GM18511 (cell line): Measurements from ENCODE around the gene SERPINF2.
"Not testable (repeated sequence)": the region's sequence is repeated elsewhere in the genome, so short reads cannot be mapped to it uniquely, and the experiment has no call there.

Experiments
- ATAC-seq: cut with Tn5 transposase; IDR thresholded peaks from one replicate; pipeline ENCODE4 v1.9.1; 2021; ENCODE audit warnings: mild to moderate bottlenecking, moderate library complexity; ENCODE audit not compliant: unreplicated experiment

Gene SERPINF2

DNA sequence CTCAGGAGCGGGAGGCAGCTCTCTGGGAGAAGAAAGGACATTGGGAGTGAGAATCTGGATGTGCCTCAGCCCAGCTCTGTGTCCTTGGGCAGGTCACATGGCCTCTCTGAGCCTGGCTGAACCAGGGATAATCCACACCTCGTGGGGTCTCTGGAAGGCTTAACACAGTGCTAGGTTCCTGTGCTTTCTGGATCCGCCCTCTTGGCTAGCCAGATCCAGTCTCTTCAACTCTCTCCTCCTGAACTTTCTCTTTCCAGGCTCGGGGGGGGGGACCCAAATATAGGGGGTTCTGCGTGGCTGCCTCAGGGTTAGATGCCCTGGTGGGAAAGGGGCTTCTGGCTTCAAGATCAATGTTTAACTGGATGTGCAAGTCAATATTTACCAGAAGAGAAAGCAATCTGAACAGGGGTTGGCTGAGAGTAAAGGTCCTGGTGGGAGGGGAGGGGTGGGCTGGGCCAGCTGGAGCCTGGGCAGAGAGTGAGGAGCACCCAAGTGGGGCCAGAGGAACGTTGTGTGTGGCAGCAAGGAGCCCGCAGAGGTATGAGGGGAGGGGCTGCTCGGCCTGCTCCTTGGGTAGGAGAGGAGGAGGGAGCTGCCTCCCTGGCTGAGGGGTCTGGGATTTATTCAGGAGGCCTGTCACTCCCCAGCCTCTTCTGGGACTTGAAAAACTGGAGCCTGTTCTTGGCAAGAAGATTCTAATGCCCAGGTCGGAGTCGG lies at the start of gene SERPINF2:
Gene SERPINF2 (plus strand): TSS at position 501 of the 717 bp plus-strand sequence. CDS start 2,125 bp downstream, outside the sequence.
- ATAC-seq: no peak

DNA sequence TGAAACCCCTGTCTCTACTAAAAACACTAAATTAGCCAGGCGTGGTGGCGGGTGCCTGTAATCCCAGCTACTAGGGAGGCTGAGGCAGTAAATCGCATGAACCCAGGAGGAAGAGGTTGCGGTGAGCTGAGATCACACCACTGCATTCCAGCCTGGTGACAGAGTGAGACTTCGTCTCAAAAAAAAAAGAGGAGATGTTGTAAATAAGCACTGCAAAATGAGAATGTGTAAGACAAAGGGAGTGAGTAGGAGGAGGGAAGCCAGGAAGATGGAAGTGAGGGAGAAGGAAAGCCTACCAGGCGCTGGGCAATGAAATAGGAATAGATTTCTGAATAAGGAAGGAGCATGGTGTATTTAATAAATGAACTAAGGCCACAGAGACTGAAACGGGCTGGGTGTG lies 49.3 kb upstream of the SERPINF2 start:
- ATAC-seq: no peak

- no peak for ATAC-seq
Observed at GRCh38 chr17:1695365-1695764, 47.3 kb upstream of the SERPINF2 start.

- no peak for ATAC-seq
Observed at GRCh38 chr17:1697681-1698080, 45.0 kb upstream of the SERPINF2 start.

- not testable (repeated sequence) for ATAC-seq
Observed at GRCh38 chr17:1699891-1700290, 42.8 kb upstream of the SERPINF2 start.

DNA sequence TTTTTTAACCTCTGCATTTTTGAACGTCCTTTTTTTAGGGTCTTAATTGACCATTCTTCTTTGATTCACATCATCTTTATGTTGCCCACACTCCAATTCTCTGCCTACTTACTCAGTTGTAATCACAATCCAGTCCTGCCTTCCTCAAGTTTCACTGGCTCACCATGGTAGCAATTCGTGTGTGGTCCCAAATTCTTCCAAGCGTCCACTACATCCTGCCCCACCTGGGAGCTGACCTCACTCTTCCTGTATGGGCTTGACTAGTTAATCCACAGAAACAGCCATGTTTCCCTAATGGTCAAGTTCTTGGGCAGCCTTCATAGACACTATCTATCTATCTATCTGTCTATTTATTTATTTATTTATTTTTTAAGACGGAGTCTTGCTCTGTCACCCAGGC lies 39.6 kb upstream of the SERPINF2 start:
- ATAC-seq: no peak

DNA sequence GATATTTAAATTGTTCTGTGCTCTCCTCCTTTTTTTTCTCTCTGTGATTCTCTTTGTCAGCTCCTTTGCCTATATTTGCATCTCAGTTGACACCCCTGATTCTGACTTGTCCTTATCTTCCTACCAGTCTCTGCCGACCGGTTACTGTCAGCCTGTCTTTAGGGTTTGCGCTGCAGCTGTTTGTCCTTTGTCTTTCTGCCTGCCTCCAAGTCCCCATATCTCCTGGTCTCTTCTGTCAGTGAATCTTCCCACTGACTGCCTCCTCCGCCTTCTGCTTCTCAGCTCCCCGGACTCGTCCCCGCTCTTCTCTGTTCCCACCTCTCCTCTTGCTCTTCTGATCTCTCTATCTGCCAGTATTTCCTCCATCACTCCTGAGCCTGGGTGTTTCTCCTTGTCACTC lies 37.7 kb upstream of the SERPINF2 start:
- no peak for ATAC-seq

DNA sequence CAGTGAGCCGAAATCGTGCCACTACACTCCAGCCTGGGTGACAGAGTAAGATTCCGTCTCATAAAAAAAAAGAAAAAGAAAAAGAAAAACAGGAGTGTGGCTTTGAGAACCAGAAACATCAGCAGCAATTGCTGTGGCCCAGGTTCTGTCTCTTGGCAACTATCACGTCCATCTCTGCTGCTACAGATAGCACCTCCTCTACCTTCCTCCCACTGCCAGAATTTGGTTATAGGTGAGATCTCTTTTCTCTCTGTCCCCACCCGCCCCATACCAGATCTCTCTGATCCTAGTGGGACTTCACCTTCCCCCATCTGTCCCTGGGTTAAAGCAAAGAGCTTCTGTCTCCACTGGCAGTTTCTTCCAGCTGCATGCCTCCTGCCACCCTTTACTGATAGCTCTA lies 35.6 kb upstream of the SERPINF2 start:
- ATAC-seq: no peak

GRCh38 chr17:1708791-1709346 lies 33.8 kb upstream of the SERPINF2 start:
- ATAC-seq: not testable (repeated sequence)

DNA sequence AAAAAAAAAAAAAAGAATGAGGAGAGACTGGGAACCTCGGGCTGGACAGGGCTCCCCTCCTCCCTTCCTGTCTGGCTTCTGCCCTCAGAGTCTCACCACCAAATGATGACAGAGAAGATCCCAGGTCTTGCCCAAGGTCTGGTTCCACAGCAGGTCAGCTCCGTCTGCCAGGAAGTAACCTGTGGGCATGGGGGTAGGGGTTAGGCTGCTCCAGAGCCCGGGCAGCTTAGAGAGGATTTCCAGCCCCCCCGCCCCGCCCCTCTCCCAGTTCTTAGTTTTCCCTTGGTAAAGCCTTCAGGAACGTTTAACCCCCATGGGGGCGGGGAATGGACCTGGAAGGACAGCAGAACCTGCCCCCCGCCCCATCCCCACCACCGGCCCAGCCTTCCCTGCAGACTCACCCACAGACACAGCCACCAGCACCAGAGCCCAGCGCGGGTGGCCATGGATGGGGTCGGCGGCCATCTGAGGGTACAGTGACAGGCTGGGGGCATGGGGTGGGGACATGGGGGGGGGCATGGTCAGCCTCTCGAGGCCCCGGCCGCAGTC lies 33.2 kb upstream of the SERPINF2 start:
- no peak for ATAC-seq

- no peak for ATAC-seq
Observed at GRCh38 chr17:1709971-1710806, 32.5 kb upstream of the SERPINF2 start, which contains the start of gene TLCD2. TSS of gene TLCD2 (minus strand) at chr17:1710377. CDS start at chr17:1710242, 135 bp downstream.

- ATAC-seq: no peak
Observed at GRCh38 chr17:1710807-1711553, 31.7 kb upstream of the SERPINF2 start.

DNA sequence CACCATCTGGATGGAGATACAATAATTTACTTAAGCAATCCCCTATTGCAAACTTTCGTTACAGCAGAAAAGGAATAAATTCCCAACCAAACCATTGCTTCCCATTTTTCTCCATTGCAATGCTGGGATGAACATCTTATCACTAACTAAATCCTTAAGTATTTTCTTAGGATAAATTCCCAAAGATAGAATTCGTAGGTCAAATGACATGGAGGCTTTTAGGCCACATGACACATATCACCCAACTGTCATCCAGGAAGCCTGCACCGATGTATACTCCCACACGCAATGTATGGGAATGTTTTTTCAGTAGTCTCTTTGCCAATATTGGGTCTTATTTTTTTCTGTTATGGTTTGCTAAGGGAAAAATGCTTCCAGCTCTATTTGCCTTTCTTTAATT lies 30.9 kb upstream of the SERPINF2 start:
- no peak for ATAC-seq

DNA sequence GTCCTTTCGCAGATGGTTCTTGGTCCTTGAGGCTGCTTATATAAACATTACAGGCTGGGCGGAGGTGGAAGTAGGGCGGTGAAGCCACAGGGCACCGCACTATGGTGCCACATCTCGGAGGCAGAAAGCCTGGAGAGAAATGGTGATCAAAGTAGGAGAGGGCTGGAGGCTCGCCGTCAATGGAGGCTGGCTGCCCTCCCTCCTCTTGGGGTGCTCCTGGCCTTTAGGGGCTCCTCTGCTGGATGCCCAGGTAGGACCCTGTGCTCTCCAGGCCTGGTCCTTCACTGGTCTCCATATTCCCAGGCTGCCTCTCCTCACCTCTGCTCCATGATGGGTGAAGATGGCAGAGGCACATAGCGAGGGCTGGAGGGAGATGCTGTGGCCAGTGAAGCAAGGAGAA lies 30.4 kb upstream of the SERPINF2 start:
- ATAC-seq: no peak

- no peak for ATAC-seq
Observed at GRCh38 chr17:1713160-1713877, 29.4 kb upstream of the SERPINF2 start.

DNA sequence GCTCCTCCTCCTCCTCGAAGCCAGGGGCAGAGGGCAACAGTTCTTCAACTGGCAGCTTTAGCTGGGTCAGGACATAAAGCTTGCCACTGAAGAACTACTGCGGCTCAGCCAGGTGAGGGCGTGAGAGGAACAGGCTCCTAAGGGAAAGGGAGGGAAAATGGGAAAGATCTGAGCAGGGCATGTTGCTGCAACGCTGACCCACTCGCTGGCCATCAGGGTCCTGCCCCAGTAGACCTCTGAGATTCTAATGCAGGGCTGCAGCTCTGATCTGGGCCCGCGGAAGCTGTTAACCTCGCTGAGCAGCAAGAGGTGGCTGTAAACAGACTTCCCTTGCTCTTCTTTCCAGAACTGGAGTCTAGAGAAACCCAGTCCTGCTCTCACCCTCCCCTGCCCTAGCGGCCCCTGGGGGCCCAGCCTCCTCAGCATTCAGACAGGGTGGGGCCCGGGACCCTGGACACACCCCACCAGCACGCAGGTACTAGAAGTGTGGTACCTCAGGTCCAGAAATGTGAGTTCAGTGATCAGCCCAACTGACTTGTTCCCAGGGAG lies 28.7 kb upstream of the SERPINF2 start:
- ATAC-seq: no peak

DNA sequence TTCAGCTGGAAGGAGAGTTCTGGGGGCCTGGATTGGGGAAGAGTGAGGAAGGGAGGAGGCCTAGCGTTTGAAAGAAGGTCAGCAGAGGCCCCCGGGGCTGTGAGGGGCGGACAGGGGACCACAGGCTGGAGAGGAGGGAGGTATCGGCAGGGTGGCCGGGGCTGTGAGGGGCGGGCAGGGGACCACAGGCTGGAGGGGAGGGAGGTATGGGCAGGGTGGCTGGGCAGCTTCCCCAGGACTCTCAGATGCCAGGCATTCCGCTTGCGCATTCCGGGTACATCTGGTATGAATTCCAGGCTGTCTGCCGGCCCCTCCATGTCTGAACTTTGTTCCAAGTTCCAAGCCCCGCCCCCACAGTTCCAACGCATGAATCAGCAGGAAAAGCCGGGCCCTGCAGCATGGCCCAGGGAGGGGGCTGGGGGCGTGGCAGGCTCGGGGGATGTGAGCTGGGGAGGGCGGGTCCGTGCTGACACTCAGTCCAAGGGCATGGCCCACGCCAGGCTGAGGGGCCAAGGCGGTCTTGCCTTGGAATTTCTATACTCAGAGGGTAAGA lies 28.2 kb upstream of the SERPINF2 start:
- no peak for ATAC-seq

DNA sequence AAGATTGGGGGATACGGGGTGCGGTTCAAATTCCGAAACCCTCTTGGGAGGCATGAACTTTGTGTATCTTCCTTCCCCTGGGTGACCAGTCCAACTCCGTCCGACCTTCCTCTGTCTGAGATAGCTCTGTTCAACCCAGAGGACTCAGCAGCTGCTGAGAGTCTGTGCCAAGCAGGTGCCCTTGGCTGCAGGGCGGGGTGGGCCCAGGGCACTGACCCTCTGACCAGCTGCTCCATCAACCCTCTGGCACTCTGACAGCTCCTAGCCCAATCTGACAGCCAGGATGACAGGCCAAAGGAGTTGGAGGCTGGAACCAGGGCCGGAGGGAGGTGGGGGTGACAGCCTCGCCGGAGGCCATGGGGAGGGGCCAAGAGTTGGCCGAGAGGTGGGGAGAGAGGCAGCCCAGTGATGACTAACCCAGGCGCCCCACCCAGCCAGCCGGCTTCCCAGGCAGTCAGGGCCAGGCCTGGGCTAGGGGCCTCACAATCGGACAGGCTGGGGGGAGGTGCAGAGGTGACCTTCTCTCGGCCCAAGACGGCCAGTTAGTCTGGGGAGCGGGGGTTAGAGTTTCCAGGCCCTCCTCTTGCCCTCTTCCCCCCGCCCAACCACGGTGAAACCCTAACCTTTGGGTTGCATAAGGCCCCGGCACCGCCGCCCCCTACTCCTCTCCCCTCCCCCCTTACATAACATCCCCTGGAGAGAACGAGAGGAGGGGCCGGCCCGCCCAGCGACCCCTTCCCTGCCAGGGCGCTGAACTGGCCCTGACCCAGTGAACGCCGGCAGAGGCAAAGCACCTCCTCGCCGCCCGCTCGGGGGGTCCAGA lies 27.5 kb upstream of the SERPINF2 start:
- ATAC-seq: no peak

DNA sequence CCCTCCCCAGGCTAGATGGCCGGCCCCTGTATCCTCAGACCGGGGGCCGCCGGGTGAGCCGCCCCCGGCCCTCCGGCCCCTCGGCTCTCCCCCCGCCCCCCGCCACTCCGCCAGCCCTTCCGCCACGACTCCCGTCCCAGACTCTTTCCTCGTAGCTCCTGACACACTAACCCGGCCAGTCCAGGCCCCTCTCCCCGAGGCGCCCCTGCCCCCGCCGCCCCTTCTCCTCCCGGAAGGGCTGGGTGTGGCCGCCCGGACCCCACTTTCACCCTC lies 26.9 kb upstream of the SERPINF2 start:
- ATAC-seq: no peak
